Lower lobe of right lung (tissue), 2 donors: ENCODE results near the gene BYSL. TPM values are rescaled to one million over a fixed set of nuclear protein-coding genes. Genes with fewer than 3 reads are reported as not detected.

Experiments
- ATAC-seq, 2 donors: fragments of 200-7000 bp; cut with Tn5 transposase; one replicate each; pipeline ENCODE4 v1.9.1; 2020 to 2022; ENCODE audit warnings: mild to moderate bottlenecking in 2 of 2, moderate library complexity in 2 of 2
- DNase-seq: peaks from one replicate; pipeline ENCODE4 v3.0.0-alpha.2; 2020
- H3K27ac ChIP-seq: fragments of 200-600 bp; one replicate; pipeline ENCODE4 v1.8.0; 2022
- H3K27me3 ChIP-seq: fragments of 200-600 bp; one replicate; pipeline ENCODE4 v1.8.0; 2022; ENCODE audit warnings: low read depth
- H3K36me3 ChIP-seq: fragments of 200-600 bp; one replicate; pipeline ENCODE4 v1.8.0; 2022; ENCODE audit warnings: mild to moderate bottlenecking
- H3K4me1 ChIP-seq: fragments of 200-600 bp; one replicate; pipeline ENCODE4 v1.8.0; 2022
- H3K4me3 ChIP-seq: fragments of 200-600 bp; one replicate; pipeline ENCODE4 v1.8.0; 2022; ENCODE audit warnings: mild to moderate bottlenecking
- H3K9me3 ChIP-seq: fragments of 200-600 bp; one replicate; pipeline ENCODE4 v1.8.0; 2022
- intact Hi-C: fragments of 100-400 bp; cut with DNase I; formaldehyde crosslinking; loops from one replicate; pipeline ENCODE4 v1.11.0; 2022
- total RNA-seq: library from RNA; stranded (reverse); fragmentation: NEBNext Ultra II Directional; extraction: Animal tissue kit (Norgen Biotek cat#: 25700); gene quantifications from one replicate; pipeline ENCODE4 v1.2.1, GENCODE V29; 2021
- TF ChIP-seq, protein P1 (sequence below): fragments of 200-600 bp; IDR thresholded peaks from one replicate; pipeline ENCODE4 v1.8.0; 2022; ENCODE audit warnings: antibody characterized with exemption, mild to moderate bottlenecking
- donor health status: DM: no; HTN: yes; CAD: no; lungs with severe emphysema.

The BYSL gene
- total RNA-seq, 1 donor from 2014 or later, result 8.9 TPM

DNA sequence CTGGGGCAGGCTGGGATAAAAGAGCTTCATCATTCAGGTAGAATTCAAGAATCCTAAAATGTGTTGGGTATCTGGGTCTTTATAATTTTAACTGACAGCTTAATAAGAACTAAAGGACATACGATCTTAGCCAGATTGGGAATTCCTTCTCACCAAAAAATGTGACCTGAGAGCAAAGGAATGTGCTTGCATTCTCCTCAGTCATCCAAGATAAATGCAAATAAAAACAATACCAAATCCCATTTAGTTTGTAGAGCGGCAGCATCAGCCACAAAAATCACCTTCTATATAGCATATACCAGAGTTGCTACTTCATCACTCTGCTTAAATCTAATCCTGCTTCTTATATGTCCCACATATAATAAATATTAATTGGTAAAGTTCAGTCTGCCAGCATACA lies 43.1 kb upstream of the BYSL start:
- intact Hi-C loops, result no loop called here
- DNase-seq (no peak), ATAC-seq (no peak)
- no peak overlapping the region for H3K4me3 ChIP-seq
- no peaks in the 10 kb centered on the region for H3K4me1 ChIP-seq
- H3K27me3 ChIP-seq, result no peaks in the 10 kb centered on the region
- TF ChIP-seq, protein P1, sequence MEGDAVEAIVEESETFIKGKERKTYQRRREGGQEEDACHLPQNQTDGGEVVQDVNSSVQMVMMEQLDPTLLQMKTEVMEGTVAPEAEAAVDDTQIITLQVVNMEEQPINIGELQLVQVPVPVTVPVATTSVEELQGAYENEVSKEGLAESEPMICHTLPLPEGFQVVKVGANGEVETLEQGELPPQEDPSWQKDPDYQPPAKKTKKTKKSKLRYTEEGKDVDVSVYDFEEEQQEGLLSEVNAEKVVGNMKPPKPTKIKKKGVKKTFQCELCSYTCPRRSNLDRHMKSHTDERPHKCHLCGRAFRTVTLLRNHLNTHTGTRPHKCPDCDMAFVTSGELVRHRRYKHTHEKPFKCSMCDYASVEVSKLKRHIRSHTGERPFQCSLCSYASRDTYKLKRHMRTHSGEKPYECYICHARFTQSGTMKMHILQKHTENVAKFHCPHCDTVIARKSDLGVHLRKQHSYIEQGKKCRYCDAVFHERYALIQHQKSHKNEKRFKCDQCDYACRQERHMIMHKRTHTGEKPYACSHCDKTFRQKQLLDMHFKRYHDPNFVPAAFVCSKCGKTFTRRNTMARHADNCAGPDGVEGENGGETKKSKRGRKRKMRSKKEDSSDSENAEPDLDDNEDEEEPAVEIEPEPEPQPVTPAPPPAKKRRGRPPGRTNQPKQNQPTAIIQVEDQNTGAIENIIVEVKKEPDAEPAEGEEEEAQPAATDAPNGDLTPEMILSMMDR, result no peak
- H3K9me3 ChIP-seq, result no peaks in the 10 kb centered on the region
- H3K27ac ChIP-seq, result no peak overlapping the region
- H3K36me3 ChIP-seq, result no peaks in the 10 kb centered on the region

DNA sequence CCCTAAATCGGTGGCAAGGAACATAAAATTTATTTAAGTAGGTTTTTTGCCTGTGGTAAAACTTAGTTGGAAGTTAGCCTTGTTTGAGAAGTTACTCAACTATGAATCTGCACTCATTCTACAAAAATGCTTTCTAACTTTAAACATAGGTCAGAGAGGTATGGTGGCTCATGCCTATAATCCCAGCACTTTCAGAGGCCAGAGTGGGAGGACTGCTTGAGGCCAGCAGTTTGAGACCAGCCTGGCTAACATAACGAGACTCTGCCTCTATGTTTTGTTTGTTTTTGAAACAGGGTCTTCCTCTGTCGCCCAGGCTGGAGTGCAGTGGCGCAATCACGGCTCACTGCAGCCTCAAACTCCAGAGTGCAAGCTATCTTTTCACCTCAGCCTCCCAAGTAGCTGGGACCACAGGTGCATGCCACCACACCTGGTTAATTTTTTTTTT lies 42.3 kb upstream of the BYSL start:
- H3K27me3 ChIP-seq, result no peaks in the 10 kb centered on the region
- H3K27ac ChIP-seq, result no peak overlapping the region
- no peaks in the 10 kb centered on the region for H3K36me3 ChIP-seq
- ATAC-seq, result no peak
- H3K4me1 ChIP-seq, result no peaks in the 10 kb centered on the region
- no peaks in the 10 kb centered on the region for H3K9me3 ChIP-seq
- intact Hi-C loops, result no loop called here
- no peak for DNase-seq
- no peak overlapping the region for H3K4me3 ChIP-seq
- TF ChIP-seq, protein P1, result no peak

DNA sequence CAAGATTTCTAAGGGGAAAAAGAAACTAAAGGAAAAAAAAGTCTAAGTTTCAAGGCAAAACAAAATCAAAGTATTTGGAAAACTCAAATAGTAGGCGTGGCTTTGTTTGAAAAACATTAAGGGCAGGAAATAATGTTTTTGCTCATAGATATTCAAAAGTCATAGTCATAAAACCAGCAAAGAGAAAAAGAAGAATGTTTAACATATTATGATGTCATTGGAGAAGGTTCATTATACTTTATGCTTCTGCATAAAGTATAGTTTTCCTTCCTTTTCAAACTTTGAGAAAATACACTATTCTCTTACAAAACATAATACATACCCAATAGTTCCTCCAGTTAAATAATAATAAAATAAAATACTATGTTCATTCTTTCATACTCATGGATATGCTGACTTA lies 39.8 kb upstream of the BYSL start:
- no peak for DNase-seq
- no peak overlapping the region for H3K27ac ChIP-seq

DNA sequence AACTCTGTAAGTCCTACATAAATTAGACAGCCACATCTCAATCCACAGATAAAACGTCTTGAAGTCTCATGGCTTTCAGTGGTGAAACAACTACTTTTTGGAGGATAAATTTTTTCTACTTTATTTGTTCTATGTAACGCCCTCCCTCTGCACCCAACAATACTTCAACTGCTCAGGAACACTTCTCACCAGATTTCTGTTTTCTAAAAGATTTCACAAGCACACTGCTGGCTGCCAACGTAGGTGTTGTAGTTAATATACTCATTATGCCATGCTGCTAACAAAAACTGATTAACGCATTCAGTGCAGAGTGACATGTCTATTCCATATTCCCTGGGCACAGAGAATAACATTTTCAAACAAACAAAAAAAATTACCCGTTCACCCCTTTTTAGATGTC lies 36.3 kb upstream of the BYSL start:
- H3K27ac ChIP-seq, result no peak overlapping the region
- DNase-seq, result no peak
- intact Hi-C loops, result no loop called here
- H3K4me1 ChIP-seq, result no peaks in the 10 kb centered on the region
- no peaks in the 10 kb centered on the region for H3K27me3 ChIP-seq
- no peaks in the 10 kb centered on the region for H3K36me3 ChIP-seq
- no peaks in the 10 kb centered on the region for H3K9me3 ChIP-seq
- peak; percentile 42 to 89 for ATAC-seq
- H3K4me3 ChIP-seq, result no peak overlapping the region
- TF ChIP-seq, protein P1, result no peak

More for the DNA sequence above, 39.8 kb upstream of the BYSL start:
- intact Hi-C loops, result no loop called here
- no peak for ATAC-seq
- Histone ChIP-seq H3K36me3 (no peaks in the 10 kb centered on the region), H3K4me1 (no peaks in the 10 kb centered on the region), H3K9me3 (no peaks in the 10 kb centered on the region), H3K27me3 (no peaks in the 10 kb centered on the region), H3K4me3 (no peak overlapping the region)
- TF ChIP-seq, protein P1, result no peak

DNA sequence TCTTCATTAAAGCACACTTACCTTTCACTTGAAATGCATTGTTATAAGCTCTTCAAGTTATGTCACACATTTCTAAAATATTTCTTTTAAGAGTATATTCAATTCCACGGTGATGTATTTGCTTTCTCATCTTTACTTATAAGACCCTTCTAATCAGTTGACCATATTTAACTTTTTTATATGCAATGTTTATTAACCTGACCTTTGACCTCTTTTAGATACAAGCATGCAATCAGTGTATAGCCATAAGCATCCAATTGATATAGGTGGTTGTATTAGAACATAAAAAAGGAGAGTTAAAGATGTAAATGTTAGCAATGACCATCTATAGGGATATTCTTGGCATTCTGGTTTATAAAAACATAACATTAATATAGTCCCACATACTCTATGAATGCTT lies 35.4 kb upstream of the BYSL start:
- no peak overlapping the region for H3K27ac ChIP-seq
- H3K4me1 ChIP-seq, result no peaks in the 10 kb centered on the region
- TF ChIP-seq, protein P1, result no peak
- intact Hi-C loops, result no loop called here
- no peaks in the 10 kb centered on the region for H3K27me3 ChIP-seq
- H3K36me3 ChIP-seq, result no peaks in the 10 kb centered on the region
- no peak overlapping the region for H3K4me3 ChIP-seq
- H3K9me3 ChIP-seq, result no peaks in the 10 kb centered on the region
- ATAC-seq (no peak), DNase-seq (no peak)

DNA sequence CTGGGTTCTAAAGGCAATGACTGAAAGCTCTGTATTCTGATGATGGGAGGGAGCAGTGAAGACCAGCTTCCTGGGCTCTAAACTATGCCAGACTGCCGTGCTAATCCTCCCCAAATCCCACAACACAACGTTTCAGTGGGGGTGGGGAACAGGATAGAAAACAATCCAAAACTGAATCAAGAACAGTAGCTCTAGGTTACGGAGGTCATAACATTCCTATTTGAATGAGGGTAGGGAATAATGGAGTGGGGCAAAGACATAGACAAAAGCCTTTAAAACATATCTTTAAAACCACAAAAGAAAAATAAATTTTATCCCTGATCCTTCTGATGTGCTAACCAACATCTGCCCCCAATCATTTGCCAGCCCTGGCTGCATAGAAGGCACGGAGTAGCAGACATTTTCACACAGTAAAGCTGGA lies 34.0 kb upstream of the BYSL start:
- no peaks in the 10 kb centered on the region for H3K4me1 ChIP-seq
- ATAC-seq, result no peak
- intact Hi-C loops, result no loop called here
- TF ChIP-seq, protein P1, result no peak
- H3K27ac ChIP-seq, result no peak overlapping the region
- DNase-seq, result no peak
- no peaks in the 10 kb centered on the region for H3K27me3 ChIP-seq
- H3K9me3 ChIP-seq, result no peaks in the 10 kb centered on the region
- H3K4me3 ChIP-seq, result no peak overlapping the region
- H3K36me3 ChIP-seq, result no peaks in the 10 kb centered on the region
